Glutamatergic neuron (in vitro differentiated cells): ENCODE measurements around the gene FMOD. TPM values are rescaled to one million over a fixed set of nuclear protein-coding genes. Genes with fewer than 3 reads are reported as not detected.

Source experiments
- DNase-seq: peaks from one replicate; pipeline ENCODE4 v3.0.0; 2022
- H3K27ac Mint-ChIP-seq: one replicate; pipeline ENCODE4 v1.8.0; 2020; ENCODE audit warnings: mild to moderate bottlenecking, mixed read lengths, inconsistent platforms; ENCODE audit not compliant: unreplicated experiment
- H3K27me3 Mint-ChIP-seq: one replicate; pipeline ENCODE4 v1.8.0; 2020; ENCODE audit warnings: mild to moderate bottlenecking, moderate library complexity, mixed read lengths, inconsistent platforms; ENCODE audit not compliant: unreplicated experiment
- H3K36me3 Mint-ChIP-seq: one replicate; pipeline ENCODE4 v1.8.0; 2020; ENCODE audit warnings: mild to moderate bottlenecking, mixed read lengths, inconsistent platforms; ENCODE audit not compliant: unreplicated experiment
- H3K4me1 Mint-ChIP-seq: one replicate; pipeline ENCODE4 v1.8.0; 2020; ENCODE audit warnings: mild to moderate bottlenecking, low read depth, mixed read lengths, inconsistent platforms; ENCODE audit not compliant: unreplicated experiment
- H3K4me3 Mint-ChIP-seq: one replicate; pipeline ENCODE4 v1.8.0; 2020; ENCODE audit warnings: mild to moderate bottlenecking, mixed read lengths, inconsistent platforms; ENCODE audit not compliant: unreplicated experiment
- H3K9me3 Mint-ChIP-seq: one replicate; pipeline ENCODE4 v1.8.0; 2020; ENCODE audit warnings: mild to moderate bottlenecking, moderate library complexity, mixed read lengths, inconsistent platforms; ENCODE audit not compliant: unreplicated experiment
- CTCF ChIP-seq: fragments of 200-600 bp; sonication (generic); IDR thresholded peaks from one replicate; pipeline ENCODE4 v1.5.0; 2021; ENCODE audit not compliant: partially characterized antibody, unreplicated experiment
- total RNA-seq: library from RNA; stranded (reverse); fragmentation: NEBNext Ultra II Directional; extraction: Animal tissue kit (Norgen Biotek cat#: 25700); gene quantifications from one replicate; pipeline ENCODE4 v1.2.1, GENCODE V29; 2021; ENCODE audit not compliant: unreplicated experiment

FMOD gene
- total RNA-seq, 1 donor from 2014 or later, result not detected

GRCh38 chr1:203361945-203362719 is 11.2 kb upstream of the FMOD start:
- DNase-seq, result peak; percentile 38
- TF ChIP-seq CTCF, result no peak
- Mint-ChIP-seq H3K4me3 (peak overlapping the region; percentile 57), H3K9me3 (peaks cover 5% of the 10 kb centered on the region), H3K4me1 (peaks cover 36% of the 10 kb centered on the region), H3K27ac (peak overlapping the region; percentile 95), H3K36me3 (peaks cover 7% of the 10 kb centered on the region), H3K27me3 (peaks cover 14% of the 10 kb centered on the region)

GRCh38 chr1:203360547-203361185 is 9.7 kb upstream of the FMOD start:
- peaks cover 5% of the 10 kb centered on the region for H3K9me3 Mint-ChIP-seq
- peak; percentile 51 for DNase-seq
- peak overlapping the region; percentile 31 for H3K27ac Mint-ChIP-seq
- peaks cover 36% of the 10 kb centered on the region for H3K4me1 Mint-ChIP-seq
- peak overlapping the region; percentile 60 for H3K4me3 Mint-ChIP-seq
- H3K36me3 Mint-ChIP-seq, result peaks cover 7% of the 10 kb centered on the region
- H3K27me3 Mint-ChIP-seq, result peaks cover 11% of the 10 kb centered on the region
- no peak for TF ChIP-seq CTCF

- Mint-ChIP-seq H3K9me3 (peaks cover 3% of the 10 kb centered on the region), H3K27ac (no peak overlapping the region), H3K4me3 (no peak overlapping the region), H3K27me3 (peaks cover 9% of the 10 kb centered on the region), H3K36me3 (peaks cover 7% of the 10 kb centered on the region), H3K4me1 (peaks cover 27% of the 10 kb centered on the region)
- DNase-seq, result no peak
- no peak for TF ChIP-seq CTCF
These were observed 8.2 kb upstream of the FMOD start for GRCh38 chr1:203359010-203359571.

- TF ChIP-seq CTCF, result no peak
- Mint-ChIP-seq H3K27ac (no peak overlapping the region), H3K27me3 (no peaks in the 10 kb centered on the region), H3K4me3 (no peak overlapping the region), H3K9me3 (no peaks in the 10 kb centered on the region), H3K4me1 (no peaks in the 10 kb centered on the region), H3K36me3 (peaks cover 3% of the 10 kb centered on the region)
- DNase-seq, result no peak
These were observed 3.3 kb upstream of the FMOD start for GRCh38 chr1:203354246-203354645.

GRCh38 chr1:203353486-203353885 is 2.6 kb upstream of the FMOD start:
- peaks cover 1% of the 10 kb centered on the region for H3K27me3 Mint-ChIP-seq
- TF ChIP-seq CTCF, result no peak

More at GRCh38 chr1:203353486-203353885, 2.6 kb upstream of the FMOD start:
- DNase-seq, result no peak
- peaks cover 3% of the 10 kb centered on the region for H3K36me3 Mint-ChIP-seq
- H3K4me1 Mint-ChIP-seq, result no peaks in the 10 kb centered on the region
- H3K9me3 Mint-ChIP-seq, result no peaks in the 10 kb centered on the region
- no peak overlapping the region for H3K27ac Mint-ChIP-seq
- H3K4me3 Mint-ChIP-seq, result no peak overlapping the region
